HG03060 (cell line): ENCODE data around the gene LYRM1.
"Not testable (repeated sequence)": the region's sequence is repeated elsewhere in the genome, so short reads cannot be mapped to it uniquely, and the experiment has no call there.

ENCODE experiments used
- ATAC-seq: cut with Tn5 transposase; IDR thresholded peaks from one replicate; pipeline ENCODE4 v1.9.1; 2021; ENCODE audit warnings: low read depth, moderate number of reproducible peaks; ENCODE audit not compliant: unreplicated experiment

LYRM1 gene

GRCh38 chr16:20900299-20901067 lies at the start of gene LYRM1, which contains the start of gene DCUN1D3:
TSS of gene LYRM1 (plus strand) at chr16:20900771. CDS start at chr16:20915556, 14,785 bp downstream.
TSS of gene DCUN1D3 (minus strand) at chr16:20900358. CDS start at chr16:20862538, 37,820 bp downstream.
- ATAC-seq = peak; percentile 34

DNA sequence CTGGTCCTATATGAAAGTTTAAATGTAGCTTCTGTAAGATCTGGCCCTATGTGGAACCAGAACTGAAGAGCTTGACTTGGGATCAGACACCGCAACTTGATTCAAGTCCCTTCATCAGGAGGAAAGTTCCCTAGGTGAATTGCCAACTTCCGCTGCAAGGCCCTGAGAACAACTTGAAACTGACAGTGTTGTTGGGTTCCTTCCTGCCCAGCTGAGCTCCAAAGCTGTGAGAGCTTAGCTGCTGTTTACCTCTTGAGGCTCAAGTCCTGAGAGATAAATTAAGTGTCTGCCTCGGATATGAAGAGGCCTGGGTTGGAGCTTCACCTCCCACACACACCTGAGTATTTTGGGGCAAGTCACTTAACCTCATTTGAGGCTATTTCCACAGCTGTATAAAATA lies 49.6 kb upstream of the LYRM1 start:
- ATAC-seq = no peak

- no peak for ATAC-seq
Measured at GRCh38 chr16:20851601-20852000, 49.0 kb upstream of the LYRM1 start.

GRCh38 chr16:20853143-20853542 lies 47.4 kb upstream of the LYRM1 start:
- ATAC-seq = no peak

DNA sequence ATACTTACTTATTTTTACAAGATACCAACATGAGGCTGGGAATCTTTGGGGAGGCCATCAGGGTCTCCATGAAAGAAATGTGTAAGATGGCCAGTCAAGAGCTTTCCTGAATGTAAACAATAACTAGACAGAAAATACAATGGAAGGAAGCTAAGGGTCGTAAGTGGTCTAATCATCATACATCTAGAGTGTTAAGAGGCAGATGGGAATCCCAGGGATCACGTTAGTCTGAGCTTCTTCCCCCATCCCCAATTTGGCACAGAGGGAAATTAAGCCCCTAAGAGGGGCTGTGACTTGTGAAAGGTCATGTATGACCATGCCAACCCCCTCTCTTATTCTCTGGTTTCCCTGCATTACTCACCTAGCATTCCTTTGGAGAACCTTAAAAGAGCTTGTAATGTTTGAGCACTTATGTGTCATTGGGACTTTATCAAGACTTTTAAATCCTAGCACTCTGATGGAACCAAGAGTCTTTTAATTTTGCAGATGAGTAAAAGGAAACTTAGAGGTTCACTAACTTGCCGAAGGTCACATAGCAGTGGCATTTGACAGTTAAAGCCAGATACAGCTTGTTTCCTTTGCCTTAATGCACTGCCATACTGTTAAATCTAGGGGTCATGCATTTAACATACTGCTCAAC lies 46.5 kb upstream of the LYRM1 start:
- no peak for ATAC-seq

DNA sequence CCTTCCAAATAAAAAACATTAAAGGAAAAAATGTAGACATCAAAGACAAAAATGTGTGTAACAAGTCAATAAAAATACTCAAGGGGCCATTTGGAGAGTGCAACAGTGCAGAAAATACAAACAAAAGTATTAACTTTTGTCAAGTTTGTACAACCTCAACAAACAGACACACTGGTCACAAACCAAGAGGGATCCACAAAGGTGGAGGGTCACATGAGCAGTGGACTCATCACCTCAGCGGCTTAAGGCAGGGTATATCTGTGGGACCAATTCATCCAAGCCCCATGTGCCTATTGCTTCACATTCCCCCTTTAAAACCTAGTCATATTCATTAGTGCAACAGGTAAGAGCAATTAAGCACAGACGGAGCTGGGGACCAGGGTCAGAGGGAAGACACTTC lies 45.6 kb upstream of the LYRM1 start:
- no peak for ATAC-seq

DNA sequence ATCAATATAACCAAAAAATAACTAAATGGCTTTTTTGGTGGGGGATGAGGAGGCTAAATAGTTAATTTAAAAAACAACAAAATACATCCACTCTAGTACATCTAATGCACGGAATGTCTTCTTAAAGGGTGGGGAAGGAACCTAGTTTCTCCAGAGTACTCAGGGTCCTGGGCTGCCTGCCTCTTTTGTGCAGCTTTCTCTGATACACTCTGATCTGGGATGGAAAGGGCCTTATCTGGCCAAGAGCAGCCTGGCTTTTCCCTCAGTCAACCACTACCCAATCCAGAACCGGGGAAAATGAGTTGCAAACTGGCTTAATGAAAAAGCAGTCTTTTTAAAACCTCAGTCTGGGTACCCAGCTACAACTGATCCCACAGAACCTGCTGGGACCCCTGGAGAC lies 43.3 kb upstream of the LYRM1 start:
- no peak for ATAC-seq

- ATAC-seq = no peak
Measured at GRCh38 chr16:20859229-20859628, 41.3 kb upstream of the LYRM1 start.

- no peak for ATAC-seq
Measured at GRCh38 chr16:20859699-20860098, 40.9 kb upstream of the LYRM1 start.

GRCh38 chr16:20860361-20860760 lies 40.2 kb upstream of the LYRM1 start:
- ATAC-seq = no peak

DNA sequence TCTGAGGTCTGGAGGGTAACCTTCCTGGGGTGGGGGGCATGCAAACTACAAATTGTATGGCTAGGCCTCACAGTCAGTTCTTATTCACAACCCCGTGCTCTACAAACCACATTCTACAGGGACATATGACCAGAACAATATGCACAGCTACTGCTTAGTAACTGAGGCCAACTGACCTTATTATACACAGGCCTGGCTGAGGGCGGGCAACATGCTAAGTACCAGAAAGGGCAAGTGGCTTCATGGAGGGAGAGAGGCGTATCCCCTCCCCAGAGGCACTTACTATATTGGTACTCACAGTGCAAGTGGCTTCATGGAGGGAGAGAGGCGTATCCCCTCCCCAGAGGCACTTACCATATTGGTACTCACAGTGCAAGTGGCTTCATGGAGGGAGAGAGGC lies 39.6 kb upstream of the LYRM1 start:
- ATAC-seq = not testable (repeated sequence)

DNA sequence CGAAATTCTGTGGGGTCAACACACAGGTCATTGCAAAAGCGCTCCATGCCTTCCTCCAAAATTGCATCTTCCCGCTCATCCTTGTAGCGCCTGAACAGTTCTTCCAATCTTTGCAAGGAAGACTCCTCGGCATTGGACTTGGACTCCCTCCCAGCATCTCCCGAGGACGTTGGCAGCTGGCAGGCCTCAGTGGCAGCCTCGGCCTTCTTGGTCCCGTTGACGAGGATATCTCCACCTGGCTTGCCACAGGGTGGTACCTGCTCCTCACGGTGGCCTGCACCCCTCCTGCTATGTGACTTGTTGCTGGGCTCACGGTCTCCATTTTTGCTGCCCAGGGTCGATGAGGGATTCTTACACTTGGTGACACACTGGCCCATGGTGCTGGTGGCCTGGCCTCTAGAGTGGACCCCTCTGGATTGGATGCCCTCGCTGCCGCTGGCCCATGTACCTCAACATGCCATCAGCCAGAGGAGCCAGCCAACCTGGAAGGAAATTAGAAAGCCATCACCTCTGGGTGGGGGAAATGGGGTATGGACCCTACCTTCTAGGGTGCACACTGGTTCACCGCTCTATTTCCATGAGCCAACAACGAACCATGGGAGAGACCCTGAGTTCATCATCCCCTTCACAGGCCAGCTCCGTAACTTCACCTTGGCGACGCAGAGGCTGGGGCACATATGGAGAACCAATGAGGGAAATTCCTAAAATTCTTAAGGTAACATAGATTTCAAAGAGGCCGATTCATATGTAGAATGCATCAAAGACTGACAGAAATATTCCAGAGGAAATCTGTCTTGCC lies 38.2 kb upstream of the LYRM1 start:
- no peak for ATAC-seq

DNA sequence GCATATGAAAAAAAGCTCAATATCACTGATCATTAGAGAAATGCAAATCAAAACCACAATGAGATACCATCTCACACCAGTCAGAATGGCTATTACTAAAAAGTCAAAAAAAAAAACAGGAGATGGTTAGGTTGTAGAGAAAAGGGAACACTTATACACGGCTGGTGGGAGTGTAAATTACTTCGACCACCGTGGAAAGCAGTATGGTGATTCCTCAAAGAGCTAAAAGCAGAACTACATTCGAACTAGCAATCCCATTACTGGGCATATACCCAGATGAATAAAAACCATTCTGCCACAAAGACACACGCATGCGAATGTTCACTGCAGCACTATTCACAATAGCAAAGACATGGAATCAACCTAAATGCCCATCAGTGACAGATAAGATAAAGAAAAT lies 36.2 kb upstream of the LYRM1 start:
- ATAC-seq = not testable (repeated sequence)

- no peak for ATAC-seq
Measured at GRCh38 chr16:20865420-20866131, 35.0 kb upstream of the LYRM1 start.

- ATAC-seq = no peak
Measured at GRCh38 chr16:20866145-20866772, 34.3 kb upstream of the LYRM1 start.

DNA sequence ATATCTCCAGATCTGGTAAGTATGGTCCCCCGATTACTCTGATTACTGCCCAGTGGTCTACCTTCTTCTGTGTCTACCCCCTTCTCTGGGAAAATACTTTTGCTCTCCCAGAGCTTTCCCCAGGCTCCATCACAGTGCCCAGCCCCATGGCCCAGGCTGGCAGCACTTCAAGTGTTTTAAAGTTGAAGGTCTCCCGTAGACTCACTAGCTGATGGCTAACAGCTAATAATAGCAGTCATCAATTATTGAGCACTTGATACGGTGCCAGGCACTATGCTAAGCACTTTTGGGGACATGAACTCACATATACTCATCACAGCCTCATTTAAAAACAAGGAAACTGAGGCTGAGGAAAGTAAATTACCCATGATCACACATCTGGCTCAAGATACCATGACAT lies 33.8 kb upstream of the LYRM1 start:
- no peak for ATAC-seq

GRCh38 chr16:20867585-20867984 lies 33.0 kb upstream of the LYRM1 start:
- no peak for ATAC-seq

DNA sequence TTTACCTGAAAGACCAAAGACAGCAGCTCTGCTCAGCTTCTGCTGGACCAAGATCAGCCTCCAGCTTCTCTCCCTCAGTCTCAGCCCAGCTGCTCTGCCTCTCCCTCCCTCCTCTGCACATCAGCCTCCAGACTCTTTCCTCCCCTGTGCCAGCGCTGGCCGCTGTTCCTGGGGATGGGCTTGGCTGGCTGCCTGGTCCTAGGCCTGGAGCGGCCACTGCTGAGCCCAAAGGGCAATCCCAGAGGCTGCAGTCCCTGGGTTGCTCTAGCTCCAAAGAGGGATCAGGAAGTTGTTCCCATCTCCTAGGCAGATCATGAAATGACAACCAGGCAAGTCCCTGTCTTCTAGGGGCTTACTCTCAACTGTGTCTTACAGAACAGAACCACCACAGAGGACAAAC lies 31.7 kb upstream of the LYRM1 start:
- no peak for ATAC-seq

DNA sequence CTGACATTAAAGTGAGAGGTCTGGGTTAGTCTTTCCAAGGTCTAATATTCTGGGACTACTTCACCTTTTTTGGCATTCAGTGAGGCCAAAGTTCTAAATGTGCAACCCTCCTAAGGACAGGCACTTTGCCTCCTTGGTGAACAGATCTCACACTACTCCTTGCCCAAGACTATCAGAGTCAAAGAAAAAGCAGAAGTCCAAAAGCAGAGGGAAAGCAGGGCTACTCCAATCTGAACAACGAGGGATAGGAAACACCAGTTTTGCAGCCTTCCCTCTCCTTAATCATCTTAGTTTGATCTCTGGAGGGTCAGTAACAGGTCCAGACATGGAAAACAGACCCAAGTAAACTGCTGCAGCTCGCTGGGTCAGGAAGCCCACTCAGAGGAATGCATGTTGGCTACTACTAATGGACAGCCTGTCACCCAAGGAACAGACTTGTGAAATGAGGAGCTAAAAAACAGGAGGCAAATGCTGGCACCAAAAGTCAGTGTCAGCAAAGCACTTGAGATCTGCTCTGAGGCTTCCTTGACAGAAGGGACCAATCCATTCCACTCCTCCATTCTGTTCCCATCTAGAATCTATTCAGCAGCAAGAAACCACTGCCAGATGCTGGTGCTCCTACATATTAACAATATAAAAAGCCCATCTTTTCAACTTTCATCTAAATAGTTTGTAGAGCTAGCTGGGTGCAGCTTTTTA lies 30.3 kb upstream of the LYRM1 start:
- ATAC-seq = no peak

DNA sequence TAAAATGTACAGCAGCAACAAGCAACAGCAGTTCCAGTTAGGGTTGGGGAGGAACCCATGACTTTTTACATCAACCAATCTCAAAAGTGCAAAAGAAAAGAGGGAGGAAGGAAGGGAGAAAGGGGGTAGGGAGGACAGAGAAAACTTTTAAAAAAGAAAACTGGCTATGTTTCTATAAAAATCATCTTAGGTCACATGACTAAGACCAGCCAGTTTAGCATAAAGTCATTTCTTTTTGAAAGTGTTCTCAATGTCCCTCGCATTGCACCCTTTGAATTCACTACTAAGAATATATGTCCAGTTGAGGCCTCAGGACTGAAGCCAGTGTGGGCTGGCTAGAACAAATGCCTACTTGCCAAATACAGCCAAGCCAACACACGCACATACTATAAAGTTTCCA lies 29.3 kb upstream of the LYRM1 start:
- ATAC-seq = no peak
